ENCODE results near the gene DGAT2L6. TPM values are rescaled to one million over a fixed set of nuclear protein-coding genes. Genes with fewer than 3 reads are reported as not detected.

Gene DGAT2L6
- total RNA-seq, 1 experiment from 2014 or later, result not detected

DNA sequence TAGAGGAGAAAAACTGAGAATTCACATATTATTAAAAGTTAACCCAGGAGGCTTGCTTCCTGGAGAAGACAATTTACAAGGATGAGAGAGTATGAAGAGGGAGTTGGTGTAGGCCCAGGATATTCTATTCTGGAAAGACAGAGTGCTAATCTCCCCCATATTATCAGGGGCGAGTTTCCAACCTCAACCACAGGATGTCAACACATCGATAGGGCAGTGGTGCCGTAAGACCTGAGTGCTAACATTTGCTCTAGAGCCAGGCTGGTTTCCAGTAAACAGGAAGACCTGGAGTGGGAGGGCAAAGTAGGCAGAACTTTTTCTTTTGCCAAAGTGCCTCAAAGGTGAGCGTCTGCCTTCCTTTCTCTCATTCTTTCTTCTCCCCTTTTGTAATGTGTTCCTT, 54.4 kb downstream of the DGAT2L6 start:
- POLR2A ChIA-PET, result no interaction called here
- Histone ChIP-seq H3K4me3 (ENCODE audit: low read depth, low read length) (no peak overlapping the region), H3K27me3 (replicated peaks; ENCODE audit: control insufficient read depth, insufficient read depth, low read length) (no peaks in the 10 kb centered on the region), H3K4me1 (no peaks in the 10 kb centered on the region), H3K9me3 (no peaks in the 10 kb centered on the region), H3K36me3 (ENCODE audit: control insufficient read depth, insufficient read depth, low read length) (no peaks in the 10 kb centered on the region)
- H3K9me3 Mint-ChIP-seq (ENCODE audit: unreplicated experiment), result no peaks in the 10 kb centered on the region
- no TSS peak for BruUV-seq (replicated peaks)
- CTCF ChIA-PET, result no interaction called here
- no peaks in the 10 kb centered on the region for H3K4me1 Mint-ChIP-seq (ENCODE audit: low read depth, unreplicated experiment)
- H3K27me3 Mint-ChIP-seq (ENCODE audit: insufficient read depth, unreplicated experiment), result no peaks in the 10 kb centered on the region
- intact Hi-C loops (cut with micrococcal nuclease; ENCODE audit: unreplicated experiment), result no loop called here
- no peak for TF ChIP-seq CTCF (IDR thresholded peaks at IDR 0.05; ENCODE audit: insufficient read depth in 1 of 2, low read depth in 1 of 2, low read length in 1 of 2, severe bottlenecking in 1 of 2, unreplicated experiment in 1 of 2)
- no peak overlapping the region for H3K27ac Mint-ChIP-seq (ENCODE audit: unreplicated experiment)
- no peak overlapping the region for H3K4me3 Mint-ChIP-seq (ENCODE audit: unreplicated experiment)
- H3K36me3 Mint-ChIP-seq (ENCODE audit: insufficient read depth, unreplicated experiment), result no peaks in the 10 kb centered on the region
- no peak for DNase-seq

GRCh38 chrX:70234355-70234754, 57.1 kb downstream of the DGAT2L6 start, which contains the start of gene AWAT1:
AWAT1 (plus strand) TSS chrX:70234655; CDS start chrX:70234696, 41 bp downstream.
- DNase-seq, result no peak
- Mint-ChIP-seq H3K4me3 (ENCODE audit: unreplicated experiment) (no peak within 1 kb of the TSS), H3K4me1 (ENCODE audit: low read depth, unreplicated experiment) (no peaks in the 10 kb centered on the region), H3K27ac (ENCODE audit: unreplicated experiment) (no peak within 1 kb of the TSS), H3K36me3 (ENCODE audit: insufficient read depth, unreplicated experiment) (no peaks in the 10 kb centered on the region), H3K9me3 (ENCODE audit: unreplicated experiment) (no peaks in the 10 kb centered on the region), H3K27me3 (ENCODE audit: insufficient read depth, unreplicated experiment) (no peaks in the 10 kb centered on the region)
- Histone ChIP-seq H3K9me3 (no peaks in the 10 kb centered on the region), H3K36me3 (ENCODE audit: control insufficient read depth, insufficient read depth, low read length) (no peaks in the 10 kb centered on the region), H3K4me3 (ENCODE audit: low read depth, low read length) (no peak within 1 kb of the TSS), H3K27me3 (replicated peaks; ENCODE audit: control insufficient read depth, insufficient read depth, low read length) (no peaks in the 10 kb centered on the region), H3K4me1 (no peaks in the 10 kb centered on the region)
- no peak for TF ChIP-seq CTCF (IDR thresholded peaks at IDR 0.05; ENCODE audit: insufficient read depth in 1 of 2, low read depth in 1 of 2, low read length in 1 of 2, severe bottlenecking in 1 of 2, unreplicated experiment in 1 of 2)
- CTCF ChIA-PET, result no interaction called here
- POLR2A ChIA-PET, result no interaction called here
- intact Hi-C loops (cut with micrococcal nuclease; ENCODE audit: unreplicated experiment), result no loop called here
- BruUV-seq (replicated peaks), result no TSS peak

DNA sequence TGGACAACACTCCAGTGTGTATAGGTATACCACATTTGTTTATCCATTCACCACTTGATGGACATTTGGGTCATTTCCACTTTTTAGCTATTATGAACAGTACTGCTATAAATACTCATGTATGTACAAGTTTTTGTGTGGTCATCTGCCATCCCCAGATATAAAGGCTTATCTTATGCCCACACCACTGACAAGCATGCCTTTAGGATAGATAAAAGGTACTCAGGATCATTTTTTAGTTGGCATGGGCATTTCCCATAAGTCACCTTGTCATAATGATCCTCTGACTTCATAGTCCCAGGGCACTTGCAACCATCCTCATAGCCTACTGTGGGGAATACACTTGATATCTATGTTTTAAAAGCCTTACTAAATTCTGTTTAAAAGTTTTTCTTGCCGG, 63.5 kb downstream of the DGAT2L6 start:
- no peaks in the 10 kb centered on the region for H3K9me3 Mint-ChIP-seq (ENCODE audit: unreplicated experiment)

More for the DNA sequence above, 63.5 kb downstream of the DGAT2L6 start:
- DNase-seq, result no peak
- Mint-ChIP-seq H3K27me3 (ENCODE audit: insufficient read depth, unreplicated experiment) (no peaks in the 10 kb centered on the region), H3K4me3 (ENCODE audit: unreplicated experiment) (no peak overlapping the region), H3K36me3 (ENCODE audit: insufficient read depth, unreplicated experiment) (no peaks in the 10 kb centered on the region), H3K4me1 (ENCODE audit: low read depth, unreplicated experiment) (no peaks in the 10 kb centered on the region), H3K27ac (ENCODE audit: unreplicated experiment) (no peak overlapping the region)
- Histone ChIP-seq H3K4me3 (ENCODE audit: low read depth, low read length) (no peak overlapping the region), H3K27me3 (replicated peaks; ENCODE audit: control insufficient read depth, insufficient read depth, low read length) (no peaks in the 10 kb centered on the region), H3K4me1 (no peaks in the 10 kb centered on the region), H3K36me3 (ENCODE audit: control insufficient read depth, insufficient read depth, low read length) (no peaks in the 10 kb centered on the region), H3K9me3 (no peaks in the 10 kb centered on the region)
- BruUV-seq (replicated peaks), result no TSS peak
- POLR2A ChIA-PET, result no interaction called here
- intact Hi-C loops (cut with micrococcal nuclease; ENCODE audit: unreplicated experiment), result no loop called here
- TF ChIP-seq CTCF (IDR thresholded peaks at IDR 0.05; ENCODE audit: insufficient read depth in 1 of 2, low read depth in 1 of 2, low read length in 1 of 2, severe bottlenecking in 1 of 2, unreplicated experiment in 1 of 2), result no peak
- CTCF ChIA-PET, result no interaction called here

Measured in Caco-2 (cell line).